B cell (primary cell): Measurements from ENCODE around the gene LCE6A. TPM values are rescaled to one million over a fixed set of nuclear protein-coding genes. Genes with fewer than 3 reads are reported as not detected.

ENCODE experiments used
- ATAC-seq: fragments of 200-7000 bp; cut with Tn5 transposase; one replicate; pipeline ENCODE4 v1.10.0; 2021; ENCODE audit warnings: low read depth, mild to moderate bottlenecking, moderate number of reproducible peaks, moderate library complexity
- CTCF ChIA-PET: fragments of 350-600 bp; sonication (Branson Sonifier 250); formaldehyde crosslinking; loops from one replicate; lab custom pipeline; 2021; ENCODE audit warnings: antibody characterized with exemption, inconsistent platforms; lab: Charles Lee
- POLR2A ChIA-PET: fragments of 350-600 bp; sonication (Branson Sonifier 250); formaldehyde crosslinking; loops from one replicate; lab custom pipeline; 2021; ENCODE audit warnings: antibody characterized with exemption; lab: Charles Lee
- DNase-seq: peaks from one replicate; pipeline ENCODE4 v3.0.0; 2013
- H2AFZ ChIP-seq: 2 replicates; pipeline ENCODE4 v1.6.1; 2012; ENCODE audit warnings: mild to moderate bottlenecking, low read depth, low read length; ENCODE audit not compliant: insufficient read depth, poor library complexity, severe bottlenecking
- H3K27ac ChIP-seq, 2 donors: 1 replicate in 1 of 2; 2 replicates in 1 of 2; pipeline ENCODE4 v1.5.1; 2012 to 2013; ENCODE audit warnings: low read length in 2 of 2, mild to moderate bottlenecking in 2 of 2, moderate library complexity in 1 of 2
- H3K27me3 ChIP-seq, 4 experiments: fragments of 200-600 bp in 1 of 4; sonication (generic) in 1 of 4; replicated peaks in 1 of 4; 1 replicate in 2 of 4; 2 replicates in 2 of 4; pipeline versions ENCODE4 v1.6.1 to v1.7.0; 2013 to 2016; ENCODE audit warnings: low read length in 3 of 4, mild to moderate bottlenecking in 2 of 4, mixed read lengths in 1 of 4, moderate library complexity in 1 of 4; ENCODE audit not compliant: insufficient read depth in 4 of 4, control insufficient read depth in 3 of 4; ENCODE audit errors: control extremely low read depth in 1 of 4
- H3K36me3 ChIP-seq, 2 experiments: replicated peaks in 1 of 2; 1 replicate in 1 of 2; 2 replicates in 1 of 2; pipeline versions ENCODE4 v1.6.1 to v1.7.1; 2013; ENCODE audit warnings: low read length in 1 of 2; ENCODE audit not compliant: insufficient read depth in 2 of 2, control insufficient read depth in 1 of 2; ENCODE audit errors: control extremely low read depth in 1 of 2, extremely low read depth in 1 of 2
- H3K4me1 ChIP-seq, 2 donors: fragments of 200-600 bp in 1 of 2; sonication (generic) in 1 of 2; 1 replicate in 1 of 2; 2 replicates in 1 of 2; pipeline versions ENCODE4 v1.5.1 to v1.6.1; 2013 to 2017; ENCODE audit warnings: low read length in 2 of 2; ENCODE audit not compliant: control insufficient read depth in 2 of 2, insufficient read depth in 2 of 2
- H3K4me2 ChIP-seq: replicated peaks from 2 replicates; pipeline ENCODE3; 2012; ENCODE audit warnings: mild to moderate bottlenecking, low read depth, low read length; ENCODE audit not compliant: poor library complexity, severe bottlenecking
- H3K4me3 ChIP-seq, 5 experiments: fragments of 200-600 bp in 1 of 5; sonication (generic) in 1 of 5; 1 replicate in 3 of 5; 2 replicates in 2 of 5; pipeline versions ENCODE4 v1.5.1 to v1.7.0; 2011 to 2016; ENCODE audit warnings: low read length in 4 of 5, mild to moderate bottlenecking in 4 of 5, low read depth in 2 of 5, control low read depth in 1 of 5, moderate library complexity in 1 of 5; ENCODE audit not compliant: insufficient read depth in 1 of 5; ENCODE audit errors: control extremely low read depth in 1 of 5, extremely low read depth in 1 of 5
- H3K79me2 ChIP-seq: fragments of 200-600 bp; sonication (generic); one replicate; pipeline ENCODE4 v1.6.0; 2016; ENCODE audit warnings: low read length; ENCODE audit not compliant: control insufficient read depth, insufficient read depth
- H3K9ac ChIP-seq: fragments of 200-600 bp; sonication (generic); 2 replicates; pipeline ENCODE4 v1.6.1; 2017; ENCODE audit warnings: mild to moderate bottlenecking, low read length, moderate library complexity
- H3K9me3 ChIP-seq, 3 donors: one replicate each; pipeline versions ENCODE4 v1.6.1 to v1.7.1; 2013; ENCODE audit warnings: low read length in 2 of 3; ENCODE audit not compliant: control insufficient read depth in 2 of 3, insufficient read depth in 1 of 3; ENCODE audit errors: control extremely low read depth in 1 of 3
- H4K20me1 ChIP-seq: 2 replicates; pipeline ENCODE4 v1.6.0; 2012; ENCODE audit warnings: mild to moderate bottlenecking, low read length; ENCODE audit not compliant: insufficient read depth, control insufficient read depth, poor library complexity, severe bottlenecking
- H3K27ac Mint-ChIP-seq: one replicate; pipeline ENCODE4 v1.8.0; 2021; ENCODE audit warnings: mixed read lengths
- H3K27me3 Mint-ChIP-seq: one replicate; pipeline ENCODE4 v1.8.0; 2021; ENCODE audit warnings: mixed read lengths
- H3K4me1 Mint-ChIP-seq: one replicate; pipeline ENCODE4 v1.8.0; 2021; ENCODE audit warnings: mixed read lengths
- H3K4me3 Mint-ChIP-seq: one replicate; pipeline ENCODE4 v1.8.0; 2021; ENCODE audit warnings: mixed read lengths
- H3K9me3 Mint-ChIP-seq: one replicate; pipeline ENCODE4 v1.8.0; 2022; ENCODE audit warnings: mixed read lengths; ENCODE audit not compliant: insufficient read depth
- CTCF ChIP-seq: fragments of 200-600 bp; IDR thresholded peaks from one replicate; pipeline ENCODE4 v1.8.0; 2022; ENCODE audit warnings: antibody characterized with exemption, mild to moderate bottlenecking
- EZH2 ChIP-seq: IDR thresholded peaks from 2 replicates; pipeline ENCODE4 v1.6.1; 2012; ENCODE audit warnings: borderline replicate concordance, low read depth, mild to moderate bottlenecking, moderate library complexity, low read length; ENCODE audit not compliant: insufficient read depth, poor library complexity, severe bottlenecking
- WGBS: methylation state at CpG from one replicate; pipeline ENCODE4 v1.1.5; 2013; ENCODE audit warnings: missing lambda C conversion rate; ENCODE audit not compliant: insufficient coverage; 5-methylcytosine and 5-hydroxymethylcytosine counted together
- intact Hi-C: fragments of 100-400 bp; cut with micrococcal nuclease; formaldehyde crosslinking; loops from one replicate; pipeline ENCODE4 v1.10.0; 2022
- polyA plus RNA-seq: library from polyadenylated mRNA; depleted of rRNA; stranded (reverse); fragments of >200 nt; gene quantifications from 2 replicates; pipeline ENCODE4 v1.2.3, GENCODE V29; 2012
- total RNA-seq, 2 donors: library from RNA; stranded (reverse); fragments of 120-200 nt in 1 of 2; gene quantifications; 1 replicate in 1 of 2; 2 replicates in 1 of 2; pipeline versions ENCODE4 v1.2.3 to v1.2.4, GENCODE V29; 2013 to 2022

The LCE6A gene
- total and polyA plus RNA-seq, 2 donors (not counting 1 experiment from before 2014, with no cell fraction given): not detected

GRCh38 chr1:152873495-152873894 lies 30.8 kb downstream of the LCE6A start:
- TF ChIP-seq CTCF: no peak
- H3K27ac Mint-ChIP-seq: no peak overlapping the region
- no peaks in the 10 kb centered on the region for H3K9me3 ChIP-seq
- peaks cover 29% of the 10 kb centered on the region for H3K27me3 Mint-ChIP-seq
- no peaks in the 10 kb centered on the region for H4K20me1 ChIP-seq
- intact Hi-C loops: no loop called here
- no peaks in the 10 kb centered on the region for H3K9me3 Mint-ChIP-seq
- no peaks in the 10 kb centered on the region for H3K36me3 ChIP-seq
- H3K4me2 ChIP-seq: no peak overlapping the region
- peaks cover 0 to 7% (median 1%) of the 10 kb centered on the region in 4 experiments for H3K27me3 ChIP-seq
- no peak overlapping the region for H2AFZ ChIP-seq
- H3K4me3 ChIP-seq: no peak overlapping the region
- no peak overlapping the region for H3K4me3 Mint-ChIP-seq
- H3K4me1 ChIP-seq: peaks cover 0 to 4% of the 10 kb centered on the region in 2 donors
- DNase-seq (no peak), ATAC-seq (no peak)
- H3K9ac ChIP-seq: no peak overlapping the region
- H3K27ac ChIP-seq: no peak overlapping the region
- ChIA-PET CTCF (interaction anchor here (0.6 to 1.1 kb wide), 2 partner anchors 16 to 417 kb away, joined by 3 read pairs; no protein-coding TSS in a partner anchor), POLR2A (no interaction called here)
- H3K79me2 ChIP-seq: no peaks in the 10 kb centered on the region
- H3K4me1 Mint-ChIP-seq: peaks cover 2% of the 10 kb centered on the region

- H3K36me3 ChIP-seq: no peaks in the 10 kb centered on the region
- ATAC-seq: no peak
- no peaks in the 10 kb centered on the region for H4K20me1 ChIP-seq
- intact Hi-C loops: no loop called here
- H3K79me2 ChIP-seq: no peaks in the 10 kb centered on the region
- Mint-ChIP-seq H3K9me3 (no peaks in the 10 kb centered on the region), H3K4me3 (no peak overlapping the region), H3K27me3 (peaks cover 33% of the 10 kb centered on the region), H3K27ac (no peak overlapping the region), H3K4me1 (peaks cover 5% of the 10 kb centered on the region)
- no peak overlapping the region for H2AFZ ChIP-seq
- 89% methylated on average over 1 of the region's 1 CpG for WGBS
- H3K27ac ChIP-seq: no peak overlapping the region
- DNase-seq: no peak
- no peak overlapping the region for H3K4me2 ChIP-seq
- POLR2A ChIA-PET: no interaction called here
- TF ChIP-seq EZH2: no peak
- no peak for TF ChIP-seq CTCF
- H3K4me3 ChIP-seq: no peak overlapping the region
- H3K27me3 ChIP-seq: peaks cover 0 to 7% (median 1%) of the 10 kb centered on the region in 4 experiments
- no peak overlapping the region for H3K9ac ChIP-seq
- CTCF ChIA-PET: no interaction called here
- no peaks in the 10 kb centered on the region for H3K9me3 ChIP-seq
- peaks cover 0 to 2% of the 10 kb centered on the region in 2 donors for H3K4me1 ChIP-seq
These were observed 34.2 kb downstream of the LCE6A start for GRCh38 chr1:152876827-152877226.
